Kidney epithelial cell (primary cell): ENCODE results near the gene NOP10. TPM values are rescaled to one million over a fixed set of nuclear protein-coding genes. Genes with fewer than 3 reads are reported as not detected.
A peak's percentile ranks its signal among the peaks of the same experiment; 100 is the strongest.

Source experiments
- DNase-seq: peaks from one replicate; pipeline ENCODE4 v3.0.0-alpha.2; 2010; ENCODE audit warnings: low read depth
- H3K27me3 ChIP-seq: 2 replicates; pipeline ENCODE4 v1.6.0; 2011; ENCODE audit warnings: low read length; ENCODE audit not compliant: control insufficient read depth, insufficient read depth
- H3K36me3 ChIP-seq: 2 replicates; pipeline ENCODE4 v1.5.1; 2011; ENCODE audit warnings: low read length; ENCODE audit not compliant: control insufficient read depth, insufficient read depth
- H3K4me3 ChIP-seq: 2 replicates; pipeline ENCODE4 v1.5.1; 2011; ENCODE audit warnings: low read depth, mild to moderate bottlenecking, control low read depth, low read length
- CTCF ChIP-seq: IDR thresholded peaks from 2 replicates; pipeline ENCODE4 v1.5.1; 2011; ENCODE audit warnings: mild to moderate bottlenecking, moderate library complexity, low read length, control low read depth, inconsistent platforms; ENCODE audit not compliant: insufficient read depth, poor library complexity, severe bottlenecking
- total RNA-seq: library from RNA; depleted of rRNA; stranded (reverse); fragments of >200 nt; gene quantifications from 2 replicates; pipeline ENCODE4 v1.2.3, GENCODE V29; 2015

Gene NOP10
- total RNA-seq, 1 donor from 2014 or later = 355 TPM

- H3K27me3 ChIP-seq = no peaks in the 10 kb centered on the region
- peak overlapping the region; percentile 65 for H3K4me3 ChIP-seq
- no peak for TF ChIP-seq CTCF
- DNase-seq = no peak
- no peaks in the 10 kb centered on the region for H3K36me3 ChIP-seq
These were observed 1.3 kb downstream of the NOP10 start for GRCh38 chr15:34341381-34342212.

GRCh38 chr15:34339946-34340345 lies 3.0 kb downstream of the NOP10 start:
- Histone ChIP-seq H3K27me3 (no peaks in the 10 kb centered on the region), H3K4me3 (no peak overlapping the region), H3K36me3 (no peaks in the 10 kb centered on the region)
- DNase-seq = no peak
- no peak for TF ChIP-seq CTCF

GRCh38 chr15:34338347-34338746 lies 4.6 kb downstream of the NOP10 start:
- DNase-seq = no peak
- no peaks in the 10 kb centered on the region for H3K27me3 ChIP-seq
- TF ChIP-seq CTCF = no peak
- H3K36me3 ChIP-seq = no peaks in the 10 kb centered on the region
- peak overlapping the region; percentile 99 for H3K4me3 ChIP-seq

- Histone ChIP-seq H3K36me3 (no peaks in the 10 kb centered on the region), H3K27me3 (no peaks in the 10 kb centered on the region), H3K4me3 (peak within 1 kb of the TSS; percentile 99)
- no peak for TF ChIP-seq CTCF
- DNase-seq = peak; percentile 75
These were observed 5.2 kb downstream of the NOP10 start, which contains the start of gene SLC12A6 for GRCh38 chr15:34337557-34338306. SLC12A6 (minus strand) TSS chr15:34337781; CDS start chr15:34336680, 1,101 bp downstream.

GRCh38 chr15:34336991-34337556 lies 5.9 kb downstream of the NOP10 start:
- no peaks in the 10 kb centered on the region for H3K36me3 ChIP-seq
- no peak for TF ChIP-seq CTCF
- H3K27me3 ChIP-seq = no peaks in the 10 kb centered on the region
- DNase-seq = no peak
- peak overlapping the region; percentile 99 for H3K4me3 ChIP-seq
